Panc1 (cell line): ENCODE results near the gene C11orf58.

Experiments
- CTCF ChIP-seq: fragments of 450-650 bp; IDR thresholded peaks from 2 replicates; pipeline ENCODE4 v1.5.1; 2017; ENCODE audit warnings: mild to moderate bottlenecking
- REST ChIP-seq, 2 experiments: IDR thresholded peaks; 2 replicates each; pipeline ENCODE4 v1.6.1; 2011 to 2012; ENCODE audit warnings: low read depth in 2 of 2, control low read depth in 1 of 2, low read length in 1 of 2, mild to moderate bottlenecking in 1 of 2, moderate library complexity in 1 of 2; ENCODE audit not compliant: insufficient read depth in 1 of 2
- SIN3A ChIP-seq: IDR thresholded peaks from 2 replicates; pipeline ENCODE4 v1.6.1; 2012; ENCODE audit warnings: low read depth, mild to moderate bottlenecking, low read length, moderate library complexity, borderline replicate concordance; ENCODE audit not compliant: insufficient read depth
- TCF7L2 ChIP-seq: IDR thresholded peaks from 2 replicates; pipeline ENCODE4 v1.6.1; 2011; ENCODE audit warnings: mild to moderate bottlenecking, low read depth, low read length, inconsistent platforms

GRCh38 chr11:16801288-16801980 is 63.0 kb downstream of the C11orf58 start:
- TF ChIP-seq REST (IDR thresholded peaks at IDR 0.05; ENCODE audit: insufficient read depth in 1 of 2, low read depth in 2 of 2, low read length in 1 of 2) (no peak), CTCF (no peak), SIN3A (no peak), TCF7L2 (no peak)
